ENCODE measurements around the gene AFF1.

GRCh38 chr4:86981789-86982188, 47.0 kb downstream of the AFF1 start:
- TF ChIP-seq POLR2AphosphoS5 (IDR thresholded peaks at IDR 0.05; ENCODE audit: low read depth, low read length) (no peak), REST (IDR thresholded peaks at IDR 0.05; ENCODE audit: insufficient read depth in 1 of 2, low read depth in 2 of 2, low read length in 2 of 2) (no peak), SIN3A (IDR thresholded peaks at IDR 0.05; ENCODE audit: borderline replicate concordance, insufficient read depth, low read length) (no peak), TAF1 (IDR thresholded peaks at IDR 0.05; ENCODE audit: borderline replicate concordance, insufficient read depth, low read length) (no peak), FOXP2 (optimal IDR thresholded peaks at IDR 0.05; ENCODE audit: borderline replicate concordance, extremely low read depth, extremely low read length, insufficient read depth) (no peak)

All from PFSK-1 (cell line).